HG02642 (cell line): ENCODE measurements around the gene MBNL1.

Experiments
- ATAC-seq: cut with Tn5 transposase; IDR thresholded peaks from one replicate; pipeline ENCODE4 v1.9.1; 2021; ENCODE audit warnings: mild to moderate bottlenecking; ENCODE audit not compliant: unreplicated experiment, poor library complexity

Gene MBNL1

GRCh38 chr3:152338159-152338720 is 69.5 kb downstream of the MBNL1 start:
- ATAC-seq, result no peak

GRCh38 chr3:152339881-152340505 is 71.3 kb downstream of the MBNL1 start:
- ATAC-seq, result no peak

GRCh38 chr3:152345233-152345632 is 76.5 kb downstream of the MBNL1 start:
- ATAC-seq, result no peak

GRCh38 chr3:152346058-152346457 is 77.3 kb downstream of the MBNL1 start:
- no peak for ATAC-seq

GRCh38 chr3:152346740-152347139 is 78.0 kb downstream of the MBNL1 start:
- ATAC-seq, result no peak

GRCh38 chr3:152348436-152349177 is 79.9 kb downstream of the MBNL1 start:
- ATAC-seq, result no peak

GRCh38 chr3:152349392-152349791 is 80.7 kb downstream of the MBNL1 start:
- ATAC-seq, result no peak

GRCh38 chr3:152350139-152350538 is 81.4 kb downstream of the MBNL1 start:
- ATAC-seq, result no peak

- no peak for ATAC-seq
Measured at GRCh38 chr3:152350776-152351175, 82.0 kb downstream of the MBNL1 start.

GRCh38 chr3:152352554-152352953 is 83.8 kb downstream of the MBNL1 start:
- ATAC-seq, result peak; percentile 34

GRCh38 chr3:152353578-152353977 is 84.8 kb downstream of the MBNL1 start:
- no peak for ATAC-seq

GRCh38 chr3:152355744-152356665 is 87.3 kb downstream of the MBNL1 start:
- no peak for ATAC-seq

- ATAC-seq, result peak; percentile 74
Measured at GRCh38 chr3:152356870-152357276, 88.1 kb downstream of the MBNL1 start.

GRCh38 chr3:152357587-152357986 is 88.9 kb downstream of the MBNL1 start:
- ATAC-seq, result no peak

GRCh38 chr3:152359385-152360248 is 90.9 kb downstream of the MBNL1 start:
- no peak for ATAC-seq

GRCh38 chr3:152360302-152360701 is 91.6 kb downstream of the MBNL1 start:
- no peak for ATAC-seq

GRCh38 chr3:152360966-152361365 is 92.2 kb downstream of the MBNL1 start:
- ATAC-seq, result no peak

GRCh38 chr3:152362086-152362485 is 93.4 kb downstream of the MBNL1 start:
- ATAC-seq, result no peak

- ATAC-seq, result no peak
Measured at GRCh38 chr3:152364237-152364636, 95.5 kb downstream of the MBNL1 start.

GRCh38 chr3:152365126-152365525 is 96.4 kb downstream of the MBNL1 start:
- ATAC-seq, result no peak
